Stimulated activated naive CD8-positive, alpha-beta T cell treated with anti-CD3 and anti-CD28 coated beads, Interleukin-15, Interleukin-2, amounts not matched to agents 100 ng/mL and 50 ng/mL, for 24 hours (primary cell): ENCODE measurements around the gene GLYR1.
"Not testable (repeated sequence)": the region's sequence is repeated elsewhere in the genome, so short reads cannot be mapped to it uniquely, and the experiment has no call there.

Source experiments
- H3K27ac Mint-ChIP-seq: one replicate; pipeline ENCODE4 v1.8.0; 2021; ENCODE audit warnings: mild to moderate bottlenecking, mixed read lengths
- H3K27me3 Mint-ChIP-seq: one replicate; pipeline ENCODE4 v1.8.0; 2021; ENCODE audit warnings: mixed read lengths
- H3K36me3 Mint-ChIP-seq: one replicate; pipeline ENCODE4 v1.8.0; 2021; ENCODE audit warnings: low read depth, mixed read lengths
- H3K4me1 Mint-ChIP-seq: one replicate; pipeline ENCODE4 v1.8.0; 2021; ENCODE audit warnings: low read depth, mixed read lengths
- H3K4me3 Mint-ChIP-seq: one replicate; pipeline ENCODE4 v1.8.0; 2021; ENCODE audit warnings: mild to moderate bottlenecking, mixed read lengths
- H3K9me3 Mint-ChIP-seq: one replicate; pipeline ENCODE4 v1.8.0; 2021; ENCODE audit warnings: mixed read lengths

GLYR1 gene

GRCh38 chr16:4785758-4786433, 61.2 kb downstream of the GLYR1 start:
- no peaks in the 10 kb centered on the region for H3K9me3 Mint-ChIP-seq
- no peak overlapping the region for H3K27ac Mint-ChIP-seq
- H3K27me3 Mint-ChIP-seq: no peaks in the 10 kb centered on the region
- H3K4me3 Mint-ChIP-seq: no peak overlapping the region
- H3K4me1 Mint-ChIP-seq: no peaks in the 10 kb centered on the region
- H3K36me3 Mint-ChIP-seq: no peaks in the 10 kb centered on the region

- H3K36me3 Mint-ChIP-seq, H3K4me1 Mint-ChIP-seq, H3K4me3 Mint-ChIP-seq, H3K27me3 Mint-ChIP-seq, H3K27ac Mint-ChIP-seq, H3K9me3 Mint-ChIP-seq: not testable (repeated sequence)
These were observed 62.6 kb downstream of the GLYR1 start for GRCh38 chr16:4784444-4784987.

- no peak overlapping the region for H3K4me3 Mint-ChIP-seq
- H3K27ac Mint-ChIP-seq: no peak overlapping the region
- H3K9me3 Mint-ChIP-seq: no peaks in the 10 kb centered on the region
- no peaks in the 10 kb centered on the region for H3K4me1 Mint-ChIP-seq
- H3K27me3 Mint-ChIP-seq: no peaks in the 10 kb centered on the region
- no peaks in the 10 kb centered on the region for H3K36me3 Mint-ChIP-seq
These were observed 63.1 kb downstream of the GLYR1 start for GRCh38 chr16:4783951-4784336.

GRCh38 chr16:4783251-4783950, 63.7 kb downstream of the GLYR1 start:
- H3K27me3 Mint-ChIP-seq: no peaks in the 10 kb centered on the region
- H3K4me3 Mint-ChIP-seq: no peak overlapping the region
- H3K4me1 Mint-ChIP-seq: no peaks in the 10 kb centered on the region
- H3K9me3 Mint-ChIP-seq: no peaks in the 10 kb centered on the region
- H3K36me3 Mint-ChIP-seq: no peaks in the 10 kb centered on the region
- H3K27ac Mint-ChIP-seq: no peak overlapping the region

GRCh38 chr16:4780235-4780634, 66.9 kb downstream of the GLYR1 start:
- no peak overlapping the region for H3K27ac Mint-ChIP-seq
- H3K36me3 Mint-ChIP-seq: no peaks in the 10 kb centered on the region
- no peaks in the 10 kb centered on the region for H3K9me3 Mint-ChIP-seq
- H3K27me3 Mint-ChIP-seq: no peaks in the 10 kb centered on the region
- H3K4me1 Mint-ChIP-seq: no peaks in the 10 kb centered on the region
- no peak overlapping the region for H3K4me3 Mint-ChIP-seq

- no peaks in the 10 kb centered on the region for H3K27me3 Mint-ChIP-seq
These were observed 69.1 kb downstream of the GLYR1 start for GRCh38 chr16:4778050-4778392.

GRCh38 chr16:4777339-4778049, 69.6 kb downstream of the GLYR1 start:
- Mint-ChIP-seq H3K27me3 (no peaks in the 10 kb centered on the region), H3K9me3 (no peaks in the 10 kb centered on the region), H3K36me3 (no peaks in the 10 kb centered on the region), H3K27ac (no peak overlapping the region), H3K4me3 (no peak overlapping the region), H3K4me1 (no peaks in the 10 kb centered on the region)

More at GRCh38 chr16:4778050-4778392, 69.1 kb downstream of the GLYR1 start:
- Mint-ChIP-seq H3K4me3 (no peak overlapping the region), H3K36me3 (no peaks in the 10 kb centered on the region), H3K9me3 (no peaks in the 10 kb centered on the region), H3K27ac (no peak overlapping the region), H3K4me1 (no peaks in the 10 kb centered on the region)

GRCh38 chr16:4776141-4776705, 70.9 kb downstream of the GLYR1 start:
- H3K27ac Mint-ChIP-seq: no peak overlapping the region
- H3K4me3 Mint-ChIP-seq: no peak overlapping the region
- no peaks in the 10 kb centered on the region for H3K27me3 Mint-ChIP-seq
- H3K4me1 Mint-ChIP-seq: no peaks in the 10 kb centered on the region
- no peaks in the 10 kb centered on the region for H3K36me3 Mint-ChIP-seq
- no peaks in the 10 kb centered on the region for H3K9me3 Mint-ChIP-seq

GRCh38 chr16:4775005-4775404, 72.1 kb downstream of the GLYR1 start:
- H3K27me3 Mint-ChIP-seq: no peaks in the 10 kb centered on the region
- H3K4me1 Mint-ChIP-seq: no peaks in the 10 kb centered on the region
- no peaks in the 10 kb centered on the region for H3K9me3 Mint-ChIP-seq
- H3K4me3 Mint-ChIP-seq: no peak overlapping the region
- no peak overlapping the region for H3K27ac Mint-ChIP-seq
- H3K36me3 Mint-ChIP-seq: no peaks in the 10 kb centered on the region

GRCh38 chr16:4772351-4772750, 74.7 kb downstream of the GLYR1 start:
- Mint-ChIP-seq H3K4me3 (no peak overlapping the region), H3K9me3 (no peaks in the 10 kb centered on the region), H3K27me3 (no peaks in the 10 kb centered on the region), H3K4me1 (peaks cover 16% of the 10 kb centered on the region), H3K27ac (no peak overlapping the region), H3K36me3 (no peaks in the 10 kb centered on the region)

- H3K4me3 Mint-ChIP-seq: no peak overlapping the region
- no peak overlapping the region for H3K27ac Mint-ChIP-seq
- H3K27me3 Mint-ChIP-seq: no peaks in the 10 kb centered on the region
- no peaks in the 10 kb centered on the region for H3K36me3 Mint-ChIP-seq
- peaks cover 20% of the 10 kb centered on the region for H3K4me1 Mint-ChIP-seq
- no peaks in the 10 kb centered on the region for H3K9me3 Mint-ChIP-seq
These were observed 75.4 kb downstream of the GLYR1 start for GRCh38 chr16:4771646-4772045.

GRCh38 chr16:4769306-4769638, 77.8 kb downstream of the GLYR1 start:
- Mint-ChIP-seq H3K4me1 (peaks cover 34% of the 10 kb centered on the region), H3K27ac (peak overlapping the region; percentile 15), H3K36me3 (peaks cover 3% of the 10 kb centered on the region), H3K27me3 (no peaks in the 10 kb centered on the region), H3K9me3 (no peaks in the 10 kb centered on the region), H3K4me3 (peak overlapping the region; percentile 86)

GRCh38 chr16:4768549-4769305, 78.4 kb downstream of the GLYR1 start:
- Mint-ChIP-seq H3K4me3 (peak overlapping the region; percentile 86), H3K27ac (peak overlapping the region; percentile 91), H3K27me3 (no peaks in the 10 kb centered on the region), H3K9me3 (no peaks in the 10 kb centered on the region), H3K4me1 (peaks cover 34% of the 10 kb centered on the region), H3K36me3 (peaks cover 3% of the 10 kb centered on the region)

- H3K4me3 Mint-ChIP-seq: peak overlapping the region; percentile 86
- no peaks in the 10 kb centered on the region for H3K27me3 Mint-ChIP-seq
- H3K9me3 Mint-ChIP-seq: no peaks in the 10 kb centered on the region
- H3K36me3 Mint-ChIP-seq: peaks cover 4% of the 10 kb centered on the region
- peaks cover 34% of the 10 kb centered on the region for H3K4me1 Mint-ChIP-seq
- H3K27ac Mint-ChIP-seq: peak overlapping the region; percentile 91
These were observed 79.1 kb downstream of the GLYR1 start for GRCh38 chr16:4767872-4768548.
